H9 (cell line): ENCODE data around the gene TIAM2. TPM values are rescaled to one million over a fixed set of nuclear protein-coding genes. Genes with fewer than 3 reads are reported as not detected.

ENCODE experiments used
- DNase-seq: peaks from one replicate; pipeline ENCODE4 v3.0.0-alpha.2; 2017
- H2AFZ ChIP-seq: one replicate; pipeline ENCODE4 v1.6.1; 2013; ENCODE audit warnings: mild to moderate bottlenecking, low read length, control low read depth, moderate library complexity
- H2AK5ac ChIP-seq: 2 replicates; pipeline ENCODE4 v1.6.1; 2013; ENCODE audit warnings: low read length, control low read depth, mixed read lengths; ENCODE audit not compliant: insufficient read length
- H2BK120ac ChIP-seq: one replicate; pipeline ENCODE4 v1.6.1; 2013; ENCODE audit warnings: low read depth, mild to moderate bottlenecking, low read length, control low read depth, inconsistent platforms; ENCODE audit not compliant: poor library complexity, severe bottlenecking
- H2BK12ac ChIP-seq: 2 replicates; pipeline ENCODE4 v1.6.1; 2013; ENCODE audit warnings: low read length, control low read depth, mixed read lengths, low read depth; ENCODE audit not compliant: insufficient read length
- H2BK15ac ChIP-seq: 2 replicates; pipeline ENCODE4 v1.6.1; 2013; ENCODE audit warnings: low read depth, low read length, control low read depth
- H2BK20ac ChIP-seq: one replicate; pipeline ENCODE4 v1.6.1; 2013; ENCODE audit warnings: low read depth, mild to moderate bottlenecking, low read length, control low read depth, inconsistent platforms; ENCODE audit not compliant: poor library complexity, severe bottlenecking
- H2BK5ac ChIP-seq: 2 replicates; pipeline ENCODE4 v1.6.1; 2013; ENCODE audit warnings: low read length, control low read depth, mixed read lengths; ENCODE audit not compliant: insufficient read length
- H3K14ac ChIP-seq: 2 replicates; pipeline ENCODE4 v1.6.1; 2013; ENCODE audit warnings: low read length, control low read depth; ENCODE audit not compliant: insufficient read depth
- H3K18ac ChIP-seq: 2 replicates; pipeline ENCODE4 v1.6.1; 2013; ENCODE audit warnings: low read depth, mild to moderate bottlenecking, mixed read lengths, low read length, control low read depth; ENCODE audit not compliant: insufficient read length
- H3K23ac ChIP-seq: 2 replicates; pipeline ENCODE4 v1.6.1; 2013; ENCODE audit warnings: low read length, control low read depth, mixed read lengths, low read depth; ENCODE audit not compliant: insufficient read length
- H3K23me2 ChIP-seq: 2 replicates; pipeline ENCODE4 v1.6.1; 2013; ENCODE audit warnings: low read depth, mild to moderate bottlenecking, mixed read lengths, low read length, control low read depth; ENCODE audit not compliant: insufficient read length, poor library complexity, severe bottlenecking
- H3K27ac ChIP-seq: 2 replicates; pipeline ENCODE4 v1.5.1; 2013; ENCODE audit warnings: low read length, control low read depth, mixed read lengths, low read depth; ENCODE audit not compliant: insufficient read length
- H3K27me3 ChIP-seq: 2 replicates; pipeline ENCODE4 v1.6.1; 2013; ENCODE audit warnings: low read length, control low read depth, inconsistent platforms; ENCODE audit not compliant: insufficient read depth
- H3K4ac ChIP-seq: 2 replicates; pipeline ENCODE4 v1.6.1; 2013; ENCODE audit warnings: low read depth, mild to moderate bottlenecking, control low read depth, inconsistent platforms, low read length, moderate library complexity
- H3K4me1 ChIP-seq: 2 replicates; pipeline ENCODE4 v1.6.1; 2013; ENCODE audit warnings: low read length, control low read depth, inconsistent platforms; ENCODE audit not compliant: insufficient read depth
- H3K4me2 ChIP-seq: 2 replicates; pipeline ENCODE4 v1.6.1; 2013; ENCODE audit warnings: low read length, control low read depth, mixed read lengths; ENCODE audit not compliant: insufficient read length, insufficient read depth
- H3K56ac ChIP-seq: 2 replicates; pipeline ENCODE4 v1.6.1; 2013; ENCODE audit warnings: low read depth, mild to moderate bottlenecking, mixed read lengths, low read length, control low read depth; ENCODE audit not compliant: insufficient read length
- H3K79me1 ChIP-seq: 2 replicates; pipeline ENCODE4 v1.6.1; 2013; ENCODE audit warnings: low read depth, mild to moderate bottlenecking, moderate library complexity, low read length, control low read depth, inconsistent platforms; ENCODE audit not compliant: insufficient read depth, poor library complexity, severe bottlenecking
- H3K79me2 ChIP-seq: 2 replicates; pipeline ENCODE4 v1.6.1; 2013; ENCODE audit warnings: low read length, control low read depth, inconsistent platforms; ENCODE audit not compliant: insufficient read depth
- H3K9ac ChIP-seq: 2 replicates; pipeline ENCODE4 v1.6.1; 2013; ENCODE audit warnings: low read length, control low read depth, mixed read lengths; ENCODE audit not compliant: insufficient read length; ENCODE audit errors: extremely low read depth
- H3K9me3 ChIP-seq: one replicate; pipeline ENCODE4 v1.6.1; 2013; ENCODE audit warnings: low read depth, low read length, inconsistent platforms; ENCODE audit not compliant: control insufficient read depth
- H3T11ph ChIP-seq: one replicate; pipeline ENCODE4 v1.6.1; 2013; ENCODE audit warnings: mild to moderate bottlenecking, low read length, control low read depth, inconsistent platforms
- H4K20me1 ChIP-seq: one replicate; pipeline ENCODE4 v1.6.1; 2013; ENCODE audit not compliant: control insufficient read depth, insufficient read length, insufficient read depth
- H4K5ac ChIP-seq: 2 replicates; pipeline ENCODE4 v1.6.1; 2013; ENCODE audit warnings: low read depth, mild to moderate bottlenecking, mixed read lengths, low read length, control low read depth; ENCODE audit not compliant: insufficient read length
- H4K8ac ChIP-seq: replicated peaks from 2 replicates; pipeline ENCODE4 v1.6.1; 2013; ENCODE audit warnings: low read length, control low read depth, mixed read lengths, low read depth; ENCODE audit not compliant: insufficient read length
- H4K91ac ChIP-seq: 2 replicates; pipeline ENCODE4 v1.6.1; 2013; ENCODE audit warnings: low read depth, mild to moderate bottlenecking, moderate library complexity, mixed read lengths, low read length, control low read depth; ENCODE audit not compliant: insufficient read length
- H3K27ac Mint-ChIP-seq, 3 experiments: 2 replicates in 2 of 3; 3 replicates in 1 of 3; pipeline ENCODE4 v1.8.0; 2020 to 2021; ENCODE audit warnings: mixed read lengths in 3 of 3, mild to moderate bottlenecking in 1 of 3, moderate library complexity in 1 of 3
- H3K27me3 Mint-ChIP-seq: 2 replicates; pipeline ENCODE4 v1.8.0; 2021; ENCODE audit warnings: low read depth, mild to moderate bottlenecking, moderate library complexity, mixed read lengths
- H3K36me3 Mint-ChIP-seq, 3 experiments: 2 replicates in 2 of 3; 3 replicates in 1 of 3; pipeline ENCODE4 v1.8.0; 2020 to 2021; ENCODE audit warnings: low read depth in 3 of 3, mixed read lengths in 3 of 3; ENCODE audit not compliant: insufficient read depth in 1 of 3
- H3K4me1 Mint-ChIP-seq, 2 experiments: 2 replicates each; pipeline ENCODE4 v1.8.0; 2020; ENCODE audit warnings: mixed read lengths in 2 of 2
- H3K4me3 Mint-ChIP-seq, 2 experiments: 2 replicates in 1 of 2; 3 replicates in 1 of 2; pipeline ENCODE4 v1.8.0; 2020 to 2021; ENCODE audit warnings: mild to moderate bottlenecking in 2 of 2, mixed read lengths in 2 of 2, moderate library complexity in 1 of 2
- H3K9me3 Mint-ChIP-seq, 2 experiments: 2 replicates in 1 of 2; 3 replicates in 1 of 2; pipeline ENCODE4 v1.8.0; 2020; ENCODE audit warnings: mild to moderate bottlenecking in 2 of 2, mixed read lengths in 2 of 2, moderate library complexity in 1 of 2
- WGBS: extraction: QIAGEN DNeasy Blood & Tissue Kit; methylation state at CpG from one replicate; pipeline ENCODE4 v1.1.7; 2013; ENCODE audit warnings: missing lambda C conversion rate, low lambda C conversion rate, mixed read lengths; ENCODE audit not compliant: insufficient read length; ENCODE audit errors: extremely low coverage; 5-methylcytosine and 5-hydroxymethylcytosine counted together
- total RNA-seq: library from RNA; stranded (reverse); gene quantifications from 2 replicates; pipeline ENCODE4 v1.2.1, GENCODE V29; 2021
- TF ChIP-seq, protein P1 (sequence below): fragments of 200-600 bp; sonication (generic); conservative IDR thresholded peaks from 3 replicates; pipeline ENCODE4 v1.8.0; 2021; ENCODE audit warnings: antibody characterized with exemption, mild to moderate bottlenecking

TIAM2 gene
- total RNA-seq, 1 experiment from 2014 or later: 6.3 TPM

DNA sequence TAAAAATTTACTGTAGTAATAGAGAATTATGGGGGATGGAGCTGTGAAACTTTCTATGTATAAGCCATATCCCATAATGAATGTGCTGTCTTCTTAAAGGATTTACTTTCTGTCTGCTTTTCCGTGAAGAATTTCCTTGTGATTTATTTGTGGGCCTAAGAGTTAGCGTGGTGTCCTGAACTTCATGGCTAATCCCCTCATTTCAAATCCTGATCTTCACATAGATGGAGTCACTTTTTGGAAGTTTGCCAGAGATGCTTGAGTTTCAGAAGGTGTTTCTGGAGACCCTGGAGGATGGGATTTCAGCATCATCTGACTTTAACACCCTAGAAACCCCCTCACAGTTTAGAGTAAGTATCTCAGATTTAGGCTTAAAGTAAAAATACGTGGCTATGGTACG is 249.3 kb downstream of the TIAM2 start:
- H3K27me3 ChIP-seq: no peaks in the 10 kb centered on the region
- no peak overlapping the region for H4K8ac ChIP-seq
- no peak overlapping the region for H3K4ac ChIP-seq
- H3K23ac ChIP-seq: no peak overlapping the region
- Mint-ChIP-seq H3K9me3 (peaks cover 5 to 11% of the 10 kb centered on the region in 2 experiments; a peak in 4 of 5 replicates), H3K4me3 (no peak overlapping the region), H3K4me1 (peaks cover 6 to 9% of the 10 kb centered on the region in 2 experiments), H3K27me3 (0 out of 2 replicates have a peak, but pooled peaks cover 2% of the 10 kb centered on the region), H3K36me3 (peaks cover 18 to 65% (median 50%) of the 10 kb centered on the region in 3 experiments; a peak in 6 of 7 replicates), H3K27ac (no peak overlapping the region)
- H3T11ph ChIP-seq: no peak overlapping the region
- no peak overlapping the region for H3K56ac ChIP-seq
- H3K79me2 ChIP-seq: no peaks in the 10 kb centered on the region
- no peaks in the 10 kb centered on the region for H4K20me1 ChIP-seq
- no peaks in the 10 kb centered on the region for H3K23me2 ChIP-seq
- no peak overlapping the region for H4K91ac ChIP-seq
- H4K5ac ChIP-seq: no peak overlapping the region
- no peak overlapping the region for H2BK5ac ChIP-seq
- no peak overlapping the region for H3K27ac ChIP-seq
- no peak overlapping the region for H3K4me2 ChIP-seq
- no peak overlapping the region for H2BK15ac ChIP-seq
- no peak overlapping the region for H3K14ac ChIP-seq
- H2AFZ ChIP-seq: no peak overlapping the region
- H3K18ac ChIP-seq: no peak overlapping the region
- TF ChIP-seq, protein P1, sequence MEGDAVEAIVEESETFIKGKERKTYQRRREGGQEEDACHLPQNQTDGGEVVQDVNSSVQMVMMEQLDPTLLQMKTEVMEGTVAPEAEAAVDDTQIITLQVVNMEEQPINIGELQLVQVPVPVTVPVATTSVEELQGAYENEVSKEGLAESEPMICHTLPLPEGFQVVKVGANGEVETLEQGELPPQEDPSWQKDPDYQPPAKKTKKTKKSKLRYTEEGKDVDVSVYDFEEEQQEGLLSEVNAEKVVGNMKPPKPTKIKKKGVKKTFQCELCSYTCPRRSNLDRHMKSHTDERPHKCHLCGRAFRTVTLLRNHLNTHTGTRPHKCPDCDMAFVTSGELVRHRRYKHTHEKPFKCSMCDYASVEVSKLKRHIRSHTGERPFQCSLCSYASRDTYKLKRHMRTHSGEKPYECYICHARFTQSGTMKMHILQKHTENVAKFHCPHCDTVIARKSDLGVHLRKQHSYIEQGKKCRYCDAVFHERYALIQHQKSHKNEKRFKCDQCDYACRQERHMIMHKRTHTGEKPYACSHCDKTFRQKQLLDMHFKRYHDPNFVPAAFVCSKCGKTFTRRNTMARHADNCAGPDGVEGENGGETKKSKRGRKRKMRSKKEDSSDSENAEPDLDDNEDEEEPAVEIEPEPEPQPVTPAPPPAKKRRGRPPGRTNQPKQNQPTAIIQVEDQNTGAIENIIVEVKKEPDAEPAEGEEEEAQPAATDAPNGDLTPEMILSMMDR: no peak
- no peak overlapping the region for H3K9ac ChIP-seq
- DNase-seq: no peak
- no peaks in the 10 kb centered on the region for H3K4me1 ChIP-seq
- no peak overlapping the region for H2BK12ac ChIP-seq
- no peak overlapping the region for H2AK5ac ChIP-seq
- no peaks in the 10 kb centered on the region for H3K79me1 ChIP-seq
- H2BK20ac ChIP-seq: no peak overlapping the region
- H2BK120ac ChIP-seq: no peak overlapping the region
- WGBS: no CpG with 5 or more reads among the region's 4 CpGs
- H3K9me3 ChIP-seq: no peaks in the 10 kb centered on the region
